IMR-90 (cell line): ENCODE measurements around the gene ARHGAP24. TPM values are rescaled to one million over a fixed set of nuclear protein-coding genes. Genes with fewer than 3 reads are reported as not detected.

Source experiments
- ATAC-seq: fragments of 200-7000 bp; cut with Tn5 transposase; 2 replicates; pipeline ENCODE4 v1.9.1; 2020; ENCODE audit warnings: low read depth, mild to moderate bottlenecking, moderate library complexity
- BruUV-seq: library from RNA; stranded (reverse); fragments of 400-500 nt; replicated peaks from 2 replicates; lab custom pipeline; 2021; lab: Mats Ljungman, UMichigan
- CTCF ChIA-PET: fragments of 300-600 bp; formaldehyde crosslinking; extraction: SDS; loops from one replicate; lab custom pipeline; 2021; ENCODE audit warnings: antibody characterized with exemption; lab: Yijun Ruan, JAX
- POLR2A ChIA-PET: fragments of 300-600 bp; sonication (Branson Sonifier 250); formaldehyde crosslinking; loops from one replicate; lab custom pipeline; 2022; ENCODE audit warnings: antibody characterized with exemption; ENCODE audit not compliant: unreplicated experiment; lab: Charles Lee
- DNase-seq: peaks from one replicate; pipeline ENCODE4 v3.0.0; 2013
- H2AFZ ChIP-seq: replicated peaks from 2 replicates; pipeline ENCODE3; 2013; ENCODE audit warnings: low read length, mild to moderate bottlenecking; ENCODE audit not compliant: poor library complexity
- H2AK5ac ChIP-seq: 2 replicates; pipeline ENCODE4 v1.6.1; 2013; ENCODE audit warnings: low read depth, low read length, inconsistent platforms
- H2AK9ac ChIP-seq: replicated peaks from 2 replicates; pipeline ENCODE3; 2013; ENCODE audit warnings: mild to moderate bottlenecking, low read depth, low read length, moderate library complexity; ENCODE audit not compliant: poor library complexity
- H2BK120ac ChIP-seq: 2 replicates; pipeline ENCODE4 v1.6.1; 2013; ENCODE audit warnings: low read depth, low read length, inconsistent platforms
- H2BK15ac ChIP-seq: 3 replicates; pipeline ENCODE4 v1.6.1; 2013; ENCODE audit warnings: low read depth, low read length, inconsistent platforms
- H2BK20ac ChIP-seq: 2 replicates; pipeline ENCODE4 v1.6.1; 2013; ENCODE audit warnings: low read depth, mild to moderate bottlenecking, inconsistent platforms, low read length, moderate library complexity
- H2BK5ac ChIP-seq: 2 replicates; pipeline ENCODE4 v1.6.1; 2013; ENCODE audit warnings: mild to moderate bottlenecking, low read depth, low read length, inconsistent platforms; ENCODE audit not compliant: poor library complexity, severe bottlenecking
- H3K14ac ChIP-seq: replicated peaks from 2 replicates; pipeline ENCODE4 v1.6.1; 2013; ENCODE audit warnings: low read depth, low read length, inconsistent platforms
- H3K18ac ChIP-seq: 2 replicates; pipeline ENCODE4 v1.6.1; 2013; ENCODE audit warnings: low read depth, low read length, control low read depth
- H3K23ac ChIP-seq: 2 replicates; pipeline ENCODE4 v1.6.1; 2013; ENCODE audit warnings: low read depth, low read length, inconsistent platforms
- H3K27ac ChIP-seq: 2 replicates; pipeline ENCODE4 v1.5.1; 2013; ENCODE audit warnings: mild to moderate bottlenecking, control low read depth, low read length; ENCODE audit not compliant: insufficient read depth
- H3K27me3 ChIP-seq: 2 replicates; pipeline ENCODE4 v1.6.1; 2013; ENCODE audit warnings: low read length; ENCODE audit not compliant: control insufficient read depth, insufficient read depth
- H3K36me3 ChIP-seq: 2 replicates; pipeline ENCODE4 v1.6.1; 2013; ENCODE audit warnings: low read length, mixed read lengths; ENCODE audit not compliant: control insufficient read depth, insufficient read depth
- H3K4ac ChIP-seq: 2 replicates; pipeline ENCODE4 v1.6.1; 2013; ENCODE audit warnings: low read depth, low read length, inconsistent platforms
- H3K4me1 ChIP-seq: 2 replicates; pipeline ENCODE4 v1.6.1; 2013; ENCODE audit warnings: low read length, mixed read lengths; ENCODE audit not compliant: control insufficient read depth, insufficient read depth
- H3K4me2 ChIP-seq: 2 replicates; pipeline ENCODE4 v1.6.1; 2013; ENCODE audit warnings: low read depth, mild to moderate bottlenecking, control low read depth, low read length, moderate library complexity
- H3K4me3 ChIP-seq: 2 replicates; pipeline ENCODE4 v1.5.1; 2013; ENCODE audit warnings: low read depth, mild to moderate bottlenecking, control low read depth, low read length, moderate library complexity; ENCODE audit not compliant: insufficient read depth
- H3K56ac ChIP-seq: 2 replicates; pipeline ENCODE4 v1.6.1; 2013; ENCODE audit warnings: low read length, inconsistent platforms; ENCODE audit not compliant: insufficient read depth; ENCODE audit errors: extremely low read depth
- H3K79me1 ChIP-seq, 2 experiments: 2 replicates each; pipeline ENCODE4 v1.6.1; 2013; ENCODE audit warnings: low read length in 2 of 2, inconsistent platforms in 1 of 2, low read depth in 1 of 2
- H3K9ac ChIP-seq: 2 replicates; pipeline ENCODE4 v1.6.1; 2013; ENCODE audit warnings: low read depth, low read length, control low read depth
- H3K9me1 ChIP-seq: 2 replicates; pipeline ENCODE4 v1.6.1; 2013; ENCODE audit warnings: low read length, inconsistent platforms; ENCODE audit not compliant: insufficient read depth
- H3K9me3 ChIP-seq: 2 replicates; pipeline ENCODE4 v1.6.1; 2013; ENCODE audit warnings: low read length; ENCODE audit not compliant: control insufficient read depth, insufficient read depth
- H4K20me1 ChIP-seq: 2 replicates; pipeline ENCODE4 v1.6.1; 2013; ENCODE audit warnings: low read length, inconsistent platforms; ENCODE audit not compliant: insufficient read depth
- H4K5ac ChIP-seq: 2 replicates; pipeline ENCODE4 v1.6.1; 2013; ENCODE audit warnings: mild to moderate bottlenecking, low read depth, low read length, control low read depth
- H4K8ac ChIP-seq, 2 experiments: 2 replicates each; pipeline ENCODE4 v1.6.1; 2013; ENCODE audit warnings: low read depth in 2 of 2, low read length in 2 of 2, control low read depth in 1 of 2, inconsistent platforms in 1 of 2
- H4K91ac ChIP-seq: 2 replicates; pipeline ENCODE4 v1.6.1; 2013; ENCODE audit warnings: low read depth, low read length, inconsistent platforms; ENCODE audit not compliant: insufficient read depth
- BHLHE40 ChIP-seq: fragments of 150-350 bp; IDR thresholded peaks from 2 replicates; pipeline ENCODE4 v1.6.1; 2016; ENCODE audit warnings: mild to moderate bottlenecking, low read depth, low read length
- CEBPB ChIP-seq: IDR thresholded peaks from 2 replicates; pipeline ENCODE4 v1.6.1; 2012; ENCODE audit warnings: low read depth, low read length, improper control_type of control experiment
- CHD1 ChIP-seq: IDR thresholded peaks from 2 replicates; pipeline ENCODE4 v1.6.1; 2012; ENCODE audit warnings: low read depth, low read length, improper control_type of control experiment
- ELK1 ChIP-seq: fragments of 150-350 bp; IDR thresholded peaks from 2 replicates; pipeline ENCODE4 v1.6.1; 2016; ENCODE audit warnings: low read depth, mild to moderate bottlenecking, low read length, moderate library complexity, borderline replicate concordance
- FOS ChIP-seq: fragments of 150-350 bp; IDR thresholded peaks from 2 replicates; pipeline ENCODE4 v1.6.1; 2016; ENCODE audit warnings: low read depth, low read length
- MAFK ChIP-seq: IDR thresholded peaks from 2 replicates; pipeline ENCODE4 v1.6.1; 2012; ENCODE audit warnings: low read depth, low read length, improper control_type of control experiment
- MAZ ChIP-seq: IDR thresholded peaks from 2 replicates; pipeline ENCODE4 v1.6.1; 2012; ENCODE audit warnings: low read depth, mild to moderate bottlenecking, low read length, improper control_type of control experiment, moderate library complexity, borderline replicate concordance
- MXI1 ChIP-seq: IDR thresholded peaks from 2 replicates; pipeline ENCODE4 v1.6.1; 2012; ENCODE audit warnings: low read depth, mild to moderate bottlenecking, low read length, moderate library complexity, borderline replicate concordance
- NFE2L2 ChIP-seq: fragments of 150-350 bp; IDR thresholded peaks from 2 replicates; pipeline ENCODE4 v1.6.1; 2016; ENCODE audit warnings: low read depth, mild to moderate bottlenecking, low read length
- POLR2A ChIP-seq: IDR thresholded peaks from 2 replicates; pipeline ENCODE4 v1.6.1; 2012; ENCODE audit warnings: mild to moderate bottlenecking, low read depth, low read length
- RAD21 ChIP-seq: IDR thresholded peaks from 2 replicates; pipeline ENCODE4 v1.6.1; 2012; ENCODE audit warnings: low read length, improper control_type of control experiment
- RCOR1 ChIP-seq: IDR thresholded peaks from 2 replicates; pipeline ENCODE4 v1.6.1; 2012; ENCODE audit warnings: mild to moderate bottlenecking, low read length, improper control_type of control experiment; ENCODE audit not compliant: insufficient replicate concordance
- RFX5 ChIP-seq: IDR thresholded peaks from 2 replicates; pipeline ENCODE4 v1.8.0; 2012; ENCODE audit warnings: low read depth, mild to moderate bottlenecking, low read length, moderate library complexity
- SMC3 ChIP-seq: fragments of 150-350 bp; IDR thresholded peaks from 2 replicates; pipeline ENCODE4 v1.6.1; 2016; ENCODE audit warnings: low read depth, mild to moderate bottlenecking, antibody characterized with exemption, low read length, moderate library complexity
- WGBS, 2 experiments: methylation state at CpG; one replicate each; pipeline versions ENCODE4 v1.1.5 to v1.1.7; 2013; ENCODE audit warnings: missing lambda C conversion rate in 2 of 2; ENCODE audit not compliant: insufficient read length in 1 of 2; ENCODE audit errors: extremely low coverage in 2 of 2; 5-methylcytosine and 5-hydroxymethylcytosine counted together
- dilution Hi-C: fragments of 300-500 bp; cut with HindIII; formaldehyde crosslinking; loops from one replicate; pipeline ENCODE4 v1.14.3; 2018; ENCODE audit warnings: low sequenced_read_pairs; ENCODE audit not compliant: unreplicated experiment
- in situ Hi-C: fragments of 300-500 bp; cut with MboI; formaldehyde crosslinking; loops from 3 replicates; pipeline ENCODE4 v1.14.3; 2019; ENCODE audit warnings: low sequenced_read_pairs, inconsistent platforms, mixed read lengths
- intact Hi-C: fragments of 100-400 bp; cut with micrococcal nuclease; formaldehyde crosslinking; loops from 2 replicates; pipeline ENCODE4 v1.10.0; 2022
- polyA plus RNA-seq, 3 experiments: library from polyadenylated mRNA; depleted of rRNA; stranded (reverse); fragments of >200 nt; gene quantifications; 2 replicates each; pipeline ENCODE4 v1.2.3, GENCODE V29; 2012; ENCODE audit warnings: low replicate concordance in 1 of 3
- total RNA-seq: library from RNA; depleted of rRNA; stranded (reverse); fragments of >200 nt; gene quantifications from 2 replicates; pipeline ENCODE4 v1.2.3, GENCODE V29; 2012
- TF ChIP-seq, protein P1 (sequence below): fragments of 150-350 bp; IDR thresholded peaks from 2 replicates; pipeline ENCODE4 v1.6.1; 2017; ENCODE audit warnings: mild to moderate bottlenecking, antibody characterized with exemption, low read length, low read depth
- TF ChIP-seq, protein P2 (sequence below): conservative IDR thresholded peaks from 2 replicates; pipeline ENCODE4 v1.5.1; 2012; ENCODE audit warnings: mild to moderate bottlenecking, low read depth, low read length, improper control_type of control experiment

Gene ARHGAP24
- total and polyA plus RNA-seq, 2 of the 4 experiments (the other 2 are of a cell fraction): 11.9 to 24.0 TPM

DNA sequence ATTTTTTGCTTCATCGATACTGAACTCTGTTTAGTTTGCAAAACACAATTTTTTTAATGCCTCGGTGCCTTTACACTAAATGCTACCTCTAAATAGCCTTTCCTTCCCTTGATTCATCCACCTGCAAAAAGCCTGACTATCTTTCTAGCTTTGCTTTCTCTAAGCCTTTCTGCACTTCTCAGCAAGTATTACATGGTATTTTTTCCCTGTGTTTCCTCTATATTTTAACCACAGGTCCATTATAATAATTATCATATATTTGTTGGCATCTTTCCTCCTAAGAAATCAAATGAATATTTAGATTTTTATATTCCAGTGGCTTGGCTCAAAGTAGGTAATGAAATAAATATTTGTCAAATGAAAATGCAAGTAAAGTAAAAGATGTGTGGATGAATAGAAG lies 196.2 kb downstream of the ARHGAP24 start:
- BruUV-seq: no TSS peak
- H3K14ac ChIP-seq: no peak overlapping the region
- no peak overlapping the region for H2AFZ ChIP-seq

More for the DNA sequence above, 196.2 kb downstream of the ARHGAP24 start:
- Histone ChIP-seq H2BK120ac (no peak overlapping the region), H2BK5ac (no peak overlapping the region), H4K8ac (no peak overlapping the region), H4K5ac (no peak overlapping the region), H3K27ac (no peak overlapping the region), H3K4me1 (no peaks in the 10 kb centered on the region), H3K27me3 (no peaks in the 10 kb centered on the region), H4K20me1 (no peaks in the 10 kb centered on the region), H3K23ac (no peak overlapping the region), H3K79me1 (no peaks in the 10 kb centered on the region), H3K18ac (no peak overlapping the region), H3K36me3 (no peaks in the 10 kb centered on the region), H2AK5ac (no peak overlapping the region), H3K4me2 (no peak overlapping the region), H3K56ac (no peak overlapping the region), H2AK9ac (no peak overlapping the region), H3K4ac (no peak overlapping the region), H4K91ac (no peak overlapping the region), H2BK20ac (no peak overlapping the region), H3K9ac (no peak overlapping the region), H3K9me3 (no peaks in the 10 kb centered on the region), H3K9me1 (no peaks in the 10 kb centered on the region), H3K4me3 (no peak overlapping the region), H2BK15ac (no peak overlapping the region)
- intact Hi-C loops (no loop called here), in situ Hi-C loops (no loop called here), dilution Hi-C loops (no loop called here)
- ATAC-seq: no peak
- ChIA-PET CTCF (no interaction called here), POLR2A (no interaction called here)
- TF ChIP-seq CEBPB (no peak), BHLHE40 (no peak), MXI1 (no peak), MAZ (no peak), RAD21 (no peak), NFE2L2 (no peak), MAFK (no peak), ELK1 (no peak), RFX5 (no peak), SMC3 (no peak), RCOR1 (no peak), CHD1 (no peak), FOS (no peak), POLR2A (no peak)
- TF ChIP-seq, protein P1, sequence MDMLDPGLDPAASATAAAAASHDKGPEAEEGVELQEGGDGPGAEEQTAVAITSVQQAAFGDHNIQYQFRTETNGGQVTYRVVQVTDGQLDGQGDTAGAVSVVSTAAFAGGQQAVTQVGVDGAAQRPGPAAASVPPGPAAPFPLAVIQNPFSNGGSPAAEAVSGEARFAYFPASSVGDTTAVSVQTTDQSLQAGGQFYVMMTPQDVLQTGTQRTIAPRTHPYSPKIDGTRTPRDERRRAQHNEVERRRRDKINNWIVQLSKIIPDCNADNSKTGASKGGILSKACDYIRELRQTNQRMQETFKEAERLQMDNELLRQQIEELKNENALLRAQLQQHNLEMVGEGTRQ: no peak
- TF ChIP-seq, protein P2, sequence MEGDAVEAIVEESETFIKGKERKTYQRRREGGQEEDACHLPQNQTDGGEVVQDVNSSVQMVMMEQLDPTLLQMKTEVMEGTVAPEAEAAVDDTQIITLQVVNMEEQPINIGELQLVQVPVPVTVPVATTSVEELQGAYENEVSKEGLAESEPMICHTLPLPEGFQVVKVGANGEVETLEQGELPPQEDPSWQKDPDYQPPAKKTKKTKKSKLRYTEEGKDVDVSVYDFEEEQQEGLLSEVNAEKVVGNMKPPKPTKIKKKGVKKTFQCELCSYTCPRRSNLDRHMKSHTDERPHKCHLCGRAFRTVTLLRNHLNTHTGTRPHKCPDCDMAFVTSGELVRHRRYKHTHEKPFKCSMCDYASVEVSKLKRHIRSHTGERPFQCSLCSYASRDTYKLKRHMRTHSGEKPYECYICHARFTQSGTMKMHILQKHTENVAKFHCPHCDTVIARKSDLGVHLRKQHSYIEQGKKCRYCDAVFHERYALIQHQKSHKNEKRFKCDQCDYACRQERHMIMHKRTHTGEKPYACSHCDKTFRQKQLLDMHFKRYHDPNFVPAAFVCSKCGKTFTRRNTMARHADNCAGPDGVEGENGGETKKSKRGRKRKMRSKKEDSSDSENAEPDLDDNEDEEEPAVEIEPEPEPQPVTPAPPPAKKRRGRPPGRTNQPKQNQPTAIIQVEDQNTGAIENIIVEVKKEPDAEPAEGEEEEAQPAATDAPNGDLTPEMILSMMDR: no peak
- WGBS, 2 experiments: 23% methylated on average over 2 of the region's 2 CpGs; no CpG with 5 or more reads in 1 of the 2 experiments
- DNase-seq: no peak
